Spleen (tissue), 7 donors: Measurements from ENCODE around the gene CCDC157.

Experiments
- CTCF ChIP-seq, 11 experiments: fragments of 200-600 bp in 7 of 11; fragments of 450-650 bp in 4 of 11; sonication (generic) in 4 of 11; IDR thresholded peaks in 8 of 11; conservative IDR thresholded peaks in 3 of 11; 1 replicate in 7 of 11; 2 replicates in 4 of 11; pipeline versions ENCODE4 v1.4.0 to v1.8.0; 2016 to 2021; ENCODE audit warnings: antibody characterized with exemption in 11 of 11, inconsistent platforms in 4 of 11, mild to moderate bottlenecking in 1 of 11
- POLR2A ChIP-seq, 3 donors: fragments of 450-650 bp; IDR thresholded peaks; one replicate each; pipeline ENCODE4 v1.5.1; 2017; ENCODE audit warnings: antibody characterized with exemption in 3 of 3, mild to moderate bottlenecking in 1 of 3
- POLR2AphosphoS5 ChIP-seq, 3 donors: sonication (generic); formaldehyde crosslinking; IDR thresholded peaks; one replicate each; pipeline ENCODE4 v1.5.1; 2017; ENCODE audit warnings: antibody characterized with exemption in 3 of 3
- donor health status: DM: no; HTN: no; CAD: no; lungs with moderate emphysema.
- donor health status: DM: no; HTN: no; CAD: no.
- donor health status: DM: no; HTN: no; CAD: no.

GRCh38 chr22:30425327-30425615, 68.5 kb downstream of the CCDC157 start:
- no peak for TF ChIP-seq POLR2AphosphoS5 (IDR thresholded peaks at IDR 0.05)
- TF ChIP-seq CTCF (IDR thresholded peaks at IDR 0.05 in 8 of 11, conservative IDR thresholded peaks at IDR 0.05 in 3 of 11): no peak
- no peak for TF ChIP-seq POLR2A (IDR thresholded peaks at IDR 0.05)
